ENCODE measurements around the gene ATG12.

Gene ATG12

GRCh38 chr5:115807654-115808052 is 33.7 kb downstream of the ATG12 start:
- no peak for DNase-seq (ENCODE audit: low spot score)

GRCh38 chr5:115806986-115807653 is 34.2 kb downstream of the ATG12 start:
- DNase-seq (ENCODE audit: low spot score), result no peak

- no peak for DNase-seq (ENCODE audit: low spot score)
These were observed 39.4 kb downstream of the ATG12 start for GRCh38 chr5:115801984-115802383.

- no peak for DNase-seq (ENCODE audit: low spot score)
These were observed 40.2 kb downstream of the ATG12 start for GRCh38 chr5:115801152-115801551.

GRCh38 chr5:115800108-115800507 is 41.3 kb downstream of the ATG12 start:
- no peak for DNase-seq (ENCODE audit: low spot score)

- DNase-seq (ENCODE audit: low spot score), result no peak
These were observed 43.1 kb downstream of the ATG12 start for GRCh38 chr5:115798252-115798651.

- no peak for DNase-seq (ENCODE audit: low spot score)
These were observed 44.7 kb downstream of the ATG12 start for GRCh38 chr5:115796656-115797055.

- peak; percentile 28 for DNase-seq (ENCODE audit: low spot score)
These were observed 45.7 kb downstream of the ATG12 start for GRCh38 chr5:115795700-115796099.

GRCh38 chr5:115788440-115788839 is 52.9 kb downstream of the ATG12 start:
- no peak for DNase-seq (ENCODE audit: low spot score)

GRCh38 chr5:115787426-115787825 is 53.9 kb downstream of the ATG12 start:
- no peak for DNase-seq (ENCODE audit: low spot score)

- DNase-seq (ENCODE audit: low spot score), result no peak
These were observed 55.8 kb downstream of the ATG12 start for GRCh38 chr5:115785381-115786065.

- no peak for DNase-seq (ENCODE audit: low spot score)
These were observed 62.9 kb downstream of the ATG12 start for GRCh38 chr5:115778417-115778816.
